Gastrocnemius medialis (tissue), 4 donors: ENCODE measurements around the gene UNC5C.

ENCODE experiments used
- CTCF ChIP-seq, 5 experiments: fragments of 450-650 bp in 3 of 5; fragments of 200-600 bp in 2 of 5; sonication (generic) in 2 of 5; IDR thresholded peaks in 4 of 5; conservative IDR thresholded peaks in 1 of 5; 1 replicate in 4 of 5; 2 replicates in 1 of 5; pipeline ENCODE4 v1.5.1; 2016 to 2019; ENCODE audit warnings: antibody characterized with exemption in 5 of 5, mild to moderate bottlenecking in 3 of 5, moderate library complexity in 3 of 5
- POLR2A ChIP-seq, 2 donors: fragments of 450-650 bp; IDR thresholded peaks; one replicate each; pipeline ENCODE4 v1.6.1; 2017; ENCODE audit warnings: antibody characterized with exemption in 2 of 2, mild to moderate bottlenecking in 2 of 2, moderate library complexity in 2 of 2

- TF ChIP-seq CTCF (IDR thresholded peaks at IDR 0.05 in 4 of 5, conservative IDR thresholded peaks at IDR 0.05 in 1 of 5) (no peak), POLR2A (IDR thresholded peaks at IDR 0.05) (no peak)
These were observed 102.6 kb downstream of the UNC5C start for GRCh38 chr4:95446173-95446572.
